IPS-18a (cell line): ENCODE measurements around the gene FOXN3.

Source experiments
- H3K27ac ChIP-seq: one replicate; pipeline ENCODE4 v1.5.1; 2013; ENCODE audit warnings: low read length
- H3K27me3 ChIP-seq: one replicate; pipeline ENCODE4 v1.6.1; 2013; ENCODE audit warnings: mild to moderate bottlenecking, low read length; ENCODE audit not compliant: control insufficient read depth, insufficient read depth
- H3K36me3 ChIP-seq: one replicate; pipeline ENCODE4 v1.6.1; 2013; ENCODE audit warnings: low read depth, low read length; ENCODE audit not compliant: control insufficient read depth
- H3K4me1 ChIP-seq: one replicate; pipeline ENCODE4 v1.6.1; 2013; ENCODE audit warnings: low read depth, low read length; ENCODE audit not compliant: control insufficient read depth
- H3K4me3 ChIP-seq: one replicate; pipeline ENCODE4 v1.5.1; 2013; ENCODE audit warnings: low read length
- H3K9ac ChIP-seq: one replicate; pipeline ENCODE4 v1.6.1; 2013; ENCODE audit warnings: mild to moderate bottlenecking, low read length, moderate library complexity
- H3K9me3 ChIP-seq: one replicate; pipeline ENCODE4 v1.6.1; 2013; ENCODE audit warnings: low read depth, low read length; ENCODE audit not compliant: control insufficient read depth

FOXN3 gene

DNA sequence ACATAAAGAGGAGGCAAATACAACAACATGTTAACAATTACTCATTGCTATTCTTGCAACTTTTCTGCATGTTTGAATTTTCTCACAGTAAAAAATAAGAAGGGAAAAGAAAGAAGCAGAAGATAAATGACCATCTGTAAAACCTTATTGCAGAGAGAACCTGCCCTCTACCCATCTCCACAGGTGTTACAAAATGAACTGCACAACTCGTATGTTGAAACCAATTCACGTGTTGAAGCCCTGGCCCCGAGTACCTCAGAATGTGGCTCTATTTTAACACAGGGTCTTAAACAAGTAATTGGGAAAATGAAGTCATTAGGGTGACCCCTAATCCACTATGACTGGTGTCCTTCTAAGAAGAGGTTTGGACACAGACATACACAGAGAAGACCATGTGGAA lies 39.5 kb downstream of the FOXN3 start:
- Histone ChIP-seq H3K36me3 (no peaks in the 10 kb centered on the region), H3K27ac (no peak overlapping the region), H3K27me3 (no peaks in the 10 kb centered on the region), H3K9ac (no peak overlapping the region), H3K4me3 (no peak overlapping the region), H3K4me1 (peaks cover 7% of the 10 kb centered on the region), H3K9me3 (no peaks in the 10 kb centered on the region)

DNA sequence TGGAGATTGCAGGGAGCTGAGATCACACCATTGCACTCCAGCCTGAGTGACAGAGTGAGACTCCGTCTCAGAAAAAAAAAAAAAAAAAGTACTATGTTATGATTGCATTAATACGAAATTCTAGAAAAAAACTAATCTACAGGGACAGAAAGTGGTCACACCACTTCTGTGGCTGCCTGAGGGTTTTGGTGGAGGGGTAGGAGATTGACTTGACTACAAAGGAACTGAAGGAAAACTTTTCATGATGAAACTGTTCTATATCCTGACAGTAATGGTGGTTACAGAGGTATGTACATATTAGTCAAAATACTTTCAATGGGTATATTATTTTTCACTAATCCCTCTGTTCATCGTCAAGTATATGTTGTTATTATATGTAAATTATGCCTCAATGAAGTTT lies 42.1 kb downstream of the FOXN3 start:
- Histone ChIP-seq H3K36me3 (no peaks in the 10 kb centered on the region), H3K4me1 (peaks cover 25% of the 10 kb centered on the region), H3K27ac (no peak overlapping the region), H3K4me3 (no peak overlapping the region), H3K9me3 (no peaks in the 10 kb centered on the region), H3K27me3 (no peaks in the 10 kb centered on the region), H3K9ac (no peak overlapping the region)

- Histone ChIP-seq H3K9ac (no peak overlapping the region), H3K36me3 (no peaks in the 10 kb centered on the region), H3K27ac (no peak overlapping the region), H3K4me1 (peaks cover 29% of the 10 kb centered on the region), H3K27me3 (no peaks in the 10 kb centered on the region), H3K9me3 (no peaks in the 10 kb centered on the region), H3K4me3 (no peak overlapping the region)
These were observed 43.8 kb downstream of the FOXN3 start for GRCh38 chr14:89373185-89373584.

- H3K4me3 ChIP-seq = no peak overlapping the region
- H3K4me1 ChIP-seq = peaks cover 29% of the 10 kb centered on the region
- H3K27ac ChIP-seq = no peak overlapping the region
- no peaks in the 10 kb centered on the region for H3K9me3 ChIP-seq
- no peaks in the 10 kb centered on the region for H3K27me3 ChIP-seq
- H3K36me3 ChIP-seq = no peaks in the 10 kb centered on the region
- no peak overlapping the region for H3K9ac ChIP-seq
These were observed 44.5 kb downstream of the FOXN3 start for GRCh38 chr14:89372512-89372883.

DNA sequence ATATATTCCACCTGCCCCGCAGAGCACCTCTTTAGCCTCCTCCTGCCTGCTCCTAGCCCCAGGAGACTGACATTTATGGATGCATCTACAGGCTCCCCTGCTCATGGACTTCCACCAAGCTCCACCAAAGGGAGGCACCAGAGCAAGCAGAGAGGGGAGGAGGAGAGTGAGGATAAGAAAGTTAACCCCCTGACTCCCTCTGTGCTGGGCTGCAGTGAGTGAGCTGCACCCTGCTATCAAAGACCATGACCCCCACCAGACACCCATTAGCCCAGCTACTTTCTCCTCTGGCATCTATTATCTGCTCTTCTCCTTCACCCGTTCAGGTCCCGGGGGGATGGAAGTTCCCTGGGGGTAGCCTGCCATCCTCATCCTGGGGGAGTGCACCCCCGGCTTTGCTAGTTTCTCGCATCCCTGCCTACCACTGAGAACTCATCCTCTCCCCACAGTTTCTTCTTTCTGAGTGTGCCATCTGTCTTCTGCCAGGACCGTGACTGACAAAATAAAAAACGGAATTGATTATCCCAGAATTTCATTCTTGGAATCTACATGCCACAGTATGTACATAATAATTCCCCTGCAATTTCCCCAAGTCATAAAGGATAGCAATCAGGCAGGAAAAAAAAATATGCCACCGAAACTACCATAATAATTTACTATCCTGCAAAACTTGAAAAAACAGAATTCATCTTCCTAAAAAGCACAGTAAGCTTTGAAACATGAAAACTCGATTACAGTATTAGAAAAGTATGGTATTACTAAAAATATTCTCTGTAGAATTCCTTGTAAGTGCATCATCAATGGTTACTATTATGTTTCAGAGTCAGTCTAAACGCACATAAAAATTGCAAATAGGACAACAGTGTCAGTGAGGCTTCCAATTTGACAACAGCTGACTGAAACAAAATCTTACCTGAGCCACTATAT lies 45.2 kb downstream of the FOXN3 start:
- Histone ChIP-seq H3K27ac (no peak overlapping the region), H3K27me3 (no peaks in the 10 kb centered on the region), H3K4me1 (peaks cover 29% of the 10 kb centered on the region), H3K4me3 (no peak overlapping the region), H3K36me3 (no peaks in the 10 kb centered on the region), H3K9ac (no peak overlapping the region), H3K9me3 (no peaks in the 10 kb centered on the region)

GRCh38 chr14:89370781-89371180 lies 46.3 kb downstream of the FOXN3 start:
- H3K27me3 ChIP-seq = no peaks in the 10 kb centered on the region
- no peaks in the 10 kb centered on the region for H3K9me3 ChIP-seq
- no peak overlapping the region for H3K9ac ChIP-seq
- no peak overlapping the region for H3K4me3 ChIP-seq
- H3K27ac ChIP-seq = no peak overlapping the region
- H3K4me1 ChIP-seq = peaks cover 29% of the 10 kb centered on the region
- H3K36me3 ChIP-seq = no peaks in the 10 kb centered on the region

GRCh38 chr14:89370381-89370780 lies 46.7 kb downstream of the FOXN3 start:
- Histone ChIP-seq H3K4me3 (no peak overlapping the region), H3K9ac (no peak overlapping the region), H3K36me3 (no peaks in the 10 kb centered on the region), H3K27ac (no peak overlapping the region), H3K9me3 (no peaks in the 10 kb centered on the region), H3K27me3 (no peaks in the 10 kb centered on the region), H3K4me1 (peaks cover 32% of the 10 kb centered on the region)

- Histone ChIP-seq H3K9ac (no peak overlapping the region), H3K36me3 (no peaks in the 10 kb centered on the region), H3K9me3 (no peaks in the 10 kb centered on the region), H3K27me3 (no peaks in the 10 kb centered on the region), H3K4me3 (no peak overlapping the region), H3K4me1 (peaks cover 39% of the 10 kb centered on the region), H3K27ac (no peak overlapping the region)
These were observed 47.4 kb downstream of the FOXN3 start for GRCh38 chr14:89369656-89370055.

DNA sequence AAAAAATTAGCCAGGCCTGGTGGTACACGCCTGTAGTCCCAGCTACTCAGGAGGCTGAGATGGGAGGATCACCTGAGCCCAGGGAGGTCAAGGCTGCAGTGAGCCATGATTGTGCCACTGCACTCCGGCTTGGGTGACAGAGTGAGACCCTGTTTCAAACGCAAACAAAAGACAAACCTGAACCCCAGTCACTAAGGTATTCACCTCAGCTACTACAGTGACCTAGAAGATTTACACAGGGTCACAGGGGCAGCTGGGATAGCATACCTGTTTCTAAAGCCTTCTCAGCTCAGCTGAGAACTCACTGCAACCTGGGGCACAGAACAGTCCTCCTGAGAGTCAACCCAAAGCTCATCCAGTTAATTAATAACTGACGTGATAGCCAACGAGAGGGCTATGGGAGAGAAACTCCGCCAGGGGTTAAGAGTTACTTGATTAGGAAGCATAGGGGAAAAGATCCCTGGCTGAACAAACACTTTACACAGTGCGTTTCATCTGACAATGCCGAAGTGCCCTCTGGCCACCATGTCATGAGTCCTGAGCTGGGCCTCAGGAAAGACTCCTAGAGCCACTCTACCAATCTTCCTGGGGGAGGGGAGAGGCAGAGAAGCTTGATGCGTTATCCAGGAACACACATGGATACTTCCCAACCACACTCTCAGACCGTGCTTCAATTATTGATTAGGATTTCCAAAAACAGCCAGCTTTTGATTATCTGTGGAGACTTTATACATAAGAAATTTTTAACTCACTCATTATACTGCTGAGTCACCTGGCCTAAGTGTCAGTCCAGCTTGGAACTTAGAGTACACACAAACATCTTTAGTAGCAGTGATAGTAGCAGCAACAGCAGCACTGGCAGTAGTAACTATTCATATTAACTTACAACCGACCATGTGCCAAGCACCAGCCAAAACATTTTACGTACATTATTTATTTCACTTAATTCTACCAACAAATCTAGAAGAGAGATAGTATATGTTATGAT lies 48.2 kb downstream of the FOXN3 start:
- Histone ChIP-seq H3K27me3 (no peaks in the 10 kb centered on the region), H3K9me3 (no peaks in the 10 kb centered on the region), H3K36me3 (no peaks in the 10 kb centered on the region), H3K4me1 (peaks cover 42% of the 10 kb centered on the region), H3K9ac (no peak overlapping the region), H3K27ac (no peak overlapping the region), H3K4me3 (no peak overlapping the region)

DNA sequence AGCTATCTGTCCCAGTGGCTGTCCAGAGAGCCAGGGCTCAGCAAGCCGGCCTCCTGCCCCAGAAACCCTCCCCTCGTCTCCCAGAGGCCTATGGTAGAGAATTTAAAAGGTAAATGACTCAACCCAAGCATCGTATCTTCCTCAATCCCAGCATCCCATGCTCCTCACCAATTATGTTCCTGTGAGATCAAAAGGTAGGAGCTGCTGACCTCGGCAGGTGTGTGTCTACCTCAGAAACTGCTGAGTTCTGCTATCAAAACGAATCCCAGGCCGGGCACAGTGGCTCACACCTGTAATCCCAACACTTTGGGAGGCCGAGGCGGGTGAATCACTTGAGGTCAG lies 49.3 kb downstream of the FOXN3 start:
- no peaks in the 10 kb centered on the region for H3K27me3 ChIP-seq
- no peak overlapping the region for H3K9ac ChIP-seq
- peaks cover 42% of the 10 kb centered on the region for H3K4me1 ChIP-seq
- H3K9me3 ChIP-seq = no peaks in the 10 kb centered on the region
- no peak overlapping the region for H3K27ac ChIP-seq
- no peak overlapping the region for H3K4me3 ChIP-seq
- no peaks in the 10 kb centered on the region for H3K36me3 ChIP-seq

DNA sequence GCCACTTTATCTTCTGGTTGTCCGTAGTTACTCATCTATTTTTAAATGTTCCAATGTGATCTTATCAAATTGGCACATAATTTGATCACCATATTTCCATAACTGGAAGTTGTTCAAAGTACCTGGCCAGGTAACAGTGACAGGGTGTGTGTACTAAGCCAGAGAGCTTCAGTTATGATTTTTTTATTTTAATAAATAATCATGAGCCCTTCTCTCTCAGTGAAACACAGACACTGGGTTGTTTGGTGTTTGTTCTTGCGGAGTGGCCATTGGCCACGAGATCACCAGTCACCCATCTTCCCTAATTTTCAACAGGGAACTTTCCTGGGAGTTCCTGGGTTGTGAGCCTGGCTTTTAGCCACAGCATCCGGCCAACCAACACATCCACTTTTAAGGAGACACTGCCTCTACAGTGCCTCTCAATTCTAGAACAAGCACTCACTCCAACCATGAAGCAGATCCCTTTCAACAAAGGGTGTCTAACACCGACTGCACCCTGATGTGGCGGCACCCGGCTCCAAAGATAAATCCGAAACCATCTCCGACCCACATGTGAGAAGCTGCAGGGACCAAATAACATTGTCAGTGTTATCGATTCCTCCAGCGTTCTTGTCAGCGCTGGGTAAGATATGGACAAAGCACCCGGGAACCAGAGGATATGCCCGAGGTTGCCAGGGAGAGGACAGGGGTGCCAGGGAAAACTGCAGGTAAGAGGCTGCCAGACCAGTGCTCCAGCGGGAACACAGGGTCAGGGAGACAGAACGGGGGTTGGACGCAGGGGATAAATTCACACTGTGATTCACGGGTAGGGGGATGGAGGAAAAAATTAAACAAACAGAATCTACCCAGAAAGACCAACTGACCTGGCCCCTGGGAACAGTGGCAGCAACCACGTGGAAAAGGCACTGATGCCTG lies 49.9 kb downstream of the FOXN3 start:
- no peaks in the 10 kb centered on the region for H3K9me3 ChIP-seq
- H3K4me1 ChIP-seq = peaks cover 36% of the 10 kb centered on the region
- H3K27ac ChIP-seq = no peak overlapping the region
- H3K36me3 ChIP-seq = no peaks in the 10 kb centered on the region
- H3K4me3 ChIP-seq = no peak overlapping the region
- H3K27me3 ChIP-seq = no peaks in the 10 kb centered on the region
- H3K9ac ChIP-seq = no peak overlapping the region
